ENCODE results near the gene ALDH3B1. TPM values are rescaled to one million over a fixed set of nuclear protein-coding genes. Genes with fewer than 3 reads are reported as not detected.

Gene ALDH3B1
- total RNA-seq, 1 donor from 2014 or later, result 2.1 TPM

DNA sequence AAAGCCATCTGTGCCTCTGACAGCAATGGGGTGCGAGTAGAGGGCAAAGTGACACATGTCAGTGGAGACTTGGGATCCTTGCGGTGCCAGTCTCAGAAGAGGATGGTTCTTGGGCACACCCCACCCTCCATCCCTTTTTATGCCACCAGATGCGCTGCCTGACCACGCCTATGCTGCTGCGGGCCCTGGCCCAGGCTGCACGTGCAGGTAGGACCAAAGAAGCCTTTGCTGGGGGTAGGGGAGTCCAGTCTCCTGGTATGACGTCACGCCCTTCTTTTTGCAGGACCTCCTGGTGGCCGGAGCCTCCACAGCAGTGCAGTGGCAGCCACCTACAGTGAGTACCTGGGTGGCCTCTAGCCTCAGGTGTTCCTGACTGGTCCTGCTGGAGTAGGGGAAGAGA lies 21.9 kb downstream of the ALDH3B1 start:
- DNase-seq, result no peak

DNA sequence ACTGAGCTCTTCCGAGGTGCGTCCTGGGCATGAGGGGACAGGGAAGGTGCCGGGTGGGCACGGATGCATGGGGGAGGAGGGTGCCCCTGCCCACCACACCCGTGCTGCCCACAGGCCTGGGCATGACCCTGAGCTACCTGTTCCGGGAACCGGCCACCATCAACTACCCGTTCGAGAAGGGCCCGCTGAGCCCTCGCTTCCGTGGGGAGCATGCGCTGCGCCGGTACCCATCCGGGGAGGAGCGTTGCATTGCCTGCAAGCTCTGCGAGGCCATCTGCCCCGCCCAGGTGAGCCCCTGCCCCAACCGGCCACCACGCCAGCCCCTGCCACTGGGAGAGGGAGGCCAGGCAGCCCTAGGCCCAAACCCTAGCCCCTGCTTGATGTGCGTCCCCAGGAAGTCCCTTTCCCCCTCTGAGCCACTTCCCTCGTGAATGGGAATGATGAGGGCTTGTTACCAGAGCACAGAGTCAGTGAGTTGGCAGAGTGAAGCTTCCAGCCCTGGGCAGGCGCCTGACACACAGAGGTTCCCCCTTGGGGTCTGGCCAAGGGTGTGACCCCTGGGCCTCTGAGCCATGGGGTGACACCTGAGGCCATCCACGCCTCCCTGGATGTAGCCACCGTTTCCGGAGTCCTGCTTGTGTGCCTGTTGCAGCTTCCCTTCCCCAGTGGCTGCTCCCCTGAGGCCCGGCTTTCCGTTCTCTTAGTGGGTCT lies 23.0 kb downstream of the ALDH3B1 start:
- DNase-seq, result no peak

DNA sequence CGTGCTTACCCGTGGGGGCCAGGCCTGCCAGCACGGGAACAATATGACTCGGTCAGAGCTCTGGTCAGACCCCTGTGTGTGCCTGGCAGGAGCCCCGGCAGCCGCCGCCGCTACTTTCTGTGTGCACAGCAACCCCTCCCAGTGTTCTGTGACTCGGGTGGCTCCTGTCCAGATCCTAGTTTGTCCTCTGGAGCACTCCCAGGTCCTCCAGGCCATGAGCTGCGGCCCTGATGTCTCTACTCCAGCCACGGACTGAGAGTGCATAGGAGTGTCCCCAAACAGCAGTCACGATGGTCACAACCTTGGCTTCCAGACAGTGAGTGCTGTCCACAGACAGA lies 23.6 kb downstream of the ALDH3B1 start:
- DNase-seq, result no peak

DNA sequence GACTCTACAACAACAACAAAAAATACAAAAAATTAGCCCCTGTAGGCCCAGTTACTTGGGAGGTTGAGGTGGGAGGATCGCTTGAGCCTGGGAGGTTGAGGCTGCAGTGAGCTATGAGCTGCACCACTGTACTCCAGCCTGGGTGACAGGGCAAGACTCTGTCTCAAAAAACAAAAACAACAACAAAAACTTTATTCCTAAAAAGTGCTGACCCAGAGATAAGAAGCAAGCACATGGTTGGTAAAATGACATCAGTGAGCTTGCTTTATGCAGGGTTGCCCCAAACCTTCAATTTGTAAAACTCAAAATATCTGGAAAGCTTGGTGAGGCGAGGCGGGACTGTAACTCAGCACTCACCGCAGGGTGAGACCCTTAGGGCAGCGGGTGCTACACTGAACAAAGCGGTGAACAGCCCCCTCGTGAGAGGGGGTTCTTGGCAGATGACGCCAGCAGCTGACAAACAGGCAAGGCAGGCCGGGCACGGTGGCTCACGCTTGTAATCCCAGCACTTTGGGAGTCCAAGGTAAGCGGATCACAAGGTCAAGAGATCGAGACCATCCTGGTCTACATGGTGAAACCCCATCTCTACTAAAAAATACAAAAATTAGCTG lies 25.2 kb downstream of the ALDH3B1 start:
- no peak for DNase-seq

DNA sequence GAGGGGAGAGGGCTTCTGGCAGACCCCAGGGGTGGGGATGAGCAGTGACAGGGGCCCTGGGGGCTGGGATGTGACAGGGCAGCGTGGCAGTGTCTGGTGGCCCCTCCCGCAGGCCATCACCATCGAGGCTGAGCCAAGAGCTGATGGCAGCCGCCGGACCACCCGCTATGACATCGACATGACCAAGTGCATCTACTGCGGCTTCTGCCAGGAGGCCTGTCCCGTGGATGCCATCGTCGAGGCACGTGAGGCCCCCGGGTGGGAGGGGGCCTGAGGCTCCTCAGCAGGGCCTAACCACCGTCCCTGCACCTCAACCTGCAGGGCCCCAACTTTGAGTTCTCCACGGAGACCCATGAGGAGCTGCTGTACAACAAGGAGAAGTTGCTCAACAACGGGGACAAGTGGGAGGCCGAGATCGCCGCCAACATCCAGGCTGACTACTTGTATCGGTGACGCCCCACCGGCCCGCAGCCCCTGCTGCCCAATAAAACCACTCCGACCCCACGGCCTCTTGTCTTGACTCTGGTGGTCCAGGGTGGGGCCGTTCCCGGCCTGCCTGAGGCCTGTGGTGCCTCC lies 26.1 kb downstream of the ALDH3B1 start:
- DNase-seq, result no peak

DNA sequence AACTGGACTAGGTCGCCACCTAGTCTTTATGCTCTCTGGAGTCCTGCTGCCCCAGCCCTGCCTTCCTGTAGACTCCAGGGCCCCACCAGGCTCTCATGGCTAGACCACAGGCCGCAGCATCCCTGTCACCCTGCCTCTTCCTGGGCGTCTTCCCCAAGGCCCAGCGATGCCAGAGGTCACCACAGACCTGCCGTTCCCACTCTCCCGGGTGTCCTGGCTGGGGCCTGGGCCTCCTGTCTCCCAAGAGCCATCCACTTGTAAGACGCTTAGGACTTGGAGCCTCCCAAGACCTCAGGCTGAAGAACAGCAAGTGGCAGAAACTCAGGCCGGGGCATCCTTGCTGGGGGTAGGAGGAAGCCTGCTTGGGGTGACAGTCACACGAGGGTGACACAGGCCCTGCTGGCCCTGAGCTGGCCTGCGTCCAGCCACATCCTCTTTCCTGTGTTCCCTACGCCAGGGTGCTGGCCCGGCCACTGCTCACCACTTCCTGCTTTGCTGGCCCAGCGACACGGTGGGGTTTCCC lies 26.7 kb downstream of the ALDH3B1 start:
- peak; percentile 16 for DNase-seq

DNA sequence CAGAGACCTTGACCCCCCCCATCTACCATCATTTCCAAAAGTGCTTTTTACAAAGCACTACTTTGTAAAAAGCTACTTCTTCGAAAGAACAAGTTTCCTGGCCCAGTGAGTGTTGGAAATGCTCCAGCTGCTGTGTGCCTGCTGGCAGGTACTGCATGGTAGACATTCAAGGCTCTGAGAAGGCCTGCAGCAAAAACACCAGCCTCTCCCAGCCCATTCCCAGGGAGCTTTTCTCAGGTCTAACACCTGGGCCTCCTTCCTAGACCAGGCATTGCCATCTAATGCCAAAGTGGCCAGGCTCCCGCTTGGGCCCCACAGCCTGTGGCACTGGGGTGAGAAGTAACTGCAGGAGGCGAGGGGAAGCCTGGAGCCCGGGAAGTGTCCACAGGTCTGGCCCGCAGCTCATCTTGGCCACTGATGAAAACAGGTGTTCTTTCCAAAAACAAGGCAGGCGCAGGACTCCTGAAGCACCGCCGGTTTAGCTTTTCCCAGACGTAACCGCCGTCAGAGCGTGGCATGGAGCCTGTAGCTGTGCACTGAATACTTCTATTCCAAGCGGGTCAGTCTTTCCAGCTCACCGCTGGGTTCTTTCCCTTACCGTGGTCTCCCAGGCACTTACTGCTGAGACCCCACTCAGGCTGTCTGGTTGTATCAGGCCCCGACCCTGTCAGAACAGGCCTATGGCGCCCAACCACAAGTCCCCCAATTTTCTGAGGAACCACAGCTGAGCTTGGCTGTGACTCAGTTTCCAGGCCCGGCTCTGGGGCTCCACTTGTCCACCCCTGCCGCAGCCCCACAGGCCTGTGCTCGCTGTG lies 27.5 kb downstream of the ALDH3B1 start:
- DNase-seq, result no peak

DNA sequence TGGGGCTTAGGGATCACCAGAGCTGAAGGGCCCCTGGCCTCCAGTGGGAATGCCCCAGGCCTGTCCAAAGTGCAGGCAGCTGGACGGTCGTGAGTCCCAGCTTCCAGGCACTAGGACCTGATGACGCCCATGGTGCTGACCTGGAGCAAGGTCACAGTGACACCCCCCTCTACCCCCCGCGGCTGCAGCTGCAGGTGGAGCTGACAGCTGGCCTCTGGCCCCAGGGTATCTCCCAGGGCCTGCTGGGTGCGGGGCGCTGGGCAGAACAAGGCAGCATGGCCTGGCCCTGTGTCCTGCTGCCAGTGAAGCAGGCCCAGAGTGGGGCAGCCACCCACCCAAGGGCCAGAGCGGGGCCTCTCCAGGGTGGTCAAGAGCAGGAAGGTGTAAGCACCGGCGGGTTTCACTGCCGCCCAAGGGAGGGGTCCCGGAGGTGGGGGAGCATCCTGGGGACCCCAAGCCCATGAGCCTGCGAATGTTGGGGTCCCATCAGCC lies 28.1 kb downstream of the ALDH3B1 start:
- DNase-seq, result no peak

DNA sequence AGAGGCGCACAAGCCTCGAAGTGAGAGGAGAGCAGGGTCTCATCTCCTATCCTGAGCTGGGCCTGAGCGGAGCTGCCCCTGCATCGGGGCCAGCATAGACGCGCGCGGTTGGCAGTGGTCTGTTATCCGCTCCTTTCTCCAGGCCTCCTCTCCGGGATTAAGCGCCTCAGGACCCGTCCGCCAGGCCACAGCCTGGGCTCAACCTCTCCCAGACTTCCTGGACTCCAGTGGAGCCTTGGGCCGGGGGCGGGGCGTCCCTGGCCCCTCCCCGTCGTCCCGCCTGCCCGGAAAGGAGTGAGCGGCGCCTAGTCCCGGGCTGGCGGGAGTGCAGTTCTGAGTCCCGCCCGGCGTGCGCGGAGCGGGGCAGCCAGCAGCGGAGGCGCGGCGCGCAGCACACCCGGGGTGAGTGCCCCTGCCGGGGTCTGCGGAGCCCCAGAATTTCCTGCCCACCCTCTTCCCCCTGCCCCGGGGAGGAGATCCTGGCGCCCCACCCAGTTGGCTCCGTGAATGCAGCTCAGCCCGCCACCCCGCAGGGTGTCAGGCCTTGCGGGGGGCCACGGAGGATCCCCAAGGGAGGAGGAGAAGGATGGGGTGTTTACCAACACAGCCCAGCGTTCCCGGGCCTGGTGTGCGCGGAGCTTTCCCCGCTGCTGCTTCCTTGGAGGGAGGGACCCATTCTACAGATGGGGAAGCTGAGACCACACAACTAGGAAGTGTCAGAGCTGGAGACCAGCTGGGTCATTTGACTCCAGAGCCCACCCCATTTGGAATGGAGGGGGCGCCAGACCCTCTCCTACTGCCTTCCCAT lies 28.8 kb downstream of the ALDH3B1 start, which contains the start of gene TCIRG1:
TCIRG1 (plus strand) TSS at position 308 of the 808 bp plus-strand sequence. CDS start 2,247 bp downstream, outside the sequence.
- peak; percentile 33 for DNase-seq

DNA sequence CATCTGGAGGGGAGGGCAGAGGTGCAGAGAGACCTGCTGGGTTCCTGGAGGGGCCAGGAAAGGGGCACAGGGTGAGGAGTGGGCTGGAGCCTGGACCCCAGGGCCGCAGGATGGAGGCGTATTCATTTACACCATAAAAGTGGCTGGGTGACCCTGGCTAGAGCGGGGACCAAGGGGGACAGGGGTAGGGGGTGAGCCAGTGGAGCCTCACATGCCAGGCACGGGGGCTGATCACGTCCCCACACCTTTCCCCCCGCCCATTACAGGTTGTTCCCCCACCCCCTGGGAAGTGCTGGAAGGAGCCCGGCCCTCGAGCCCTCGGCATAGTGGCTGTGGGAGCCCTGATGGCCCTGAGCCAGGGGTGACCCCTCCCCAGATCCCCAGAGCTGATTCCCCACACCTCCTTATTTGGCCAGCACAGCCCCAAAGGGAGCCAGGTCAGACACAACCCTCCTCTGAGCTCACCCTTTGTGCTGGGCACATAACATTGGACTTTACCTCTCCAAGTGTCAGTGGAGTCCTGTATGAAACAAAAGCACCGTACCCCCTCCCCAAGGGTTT lies 29.5 kb downstream of the ALDH3B1 start:
- DNase-seq, result no peak

DNA sequence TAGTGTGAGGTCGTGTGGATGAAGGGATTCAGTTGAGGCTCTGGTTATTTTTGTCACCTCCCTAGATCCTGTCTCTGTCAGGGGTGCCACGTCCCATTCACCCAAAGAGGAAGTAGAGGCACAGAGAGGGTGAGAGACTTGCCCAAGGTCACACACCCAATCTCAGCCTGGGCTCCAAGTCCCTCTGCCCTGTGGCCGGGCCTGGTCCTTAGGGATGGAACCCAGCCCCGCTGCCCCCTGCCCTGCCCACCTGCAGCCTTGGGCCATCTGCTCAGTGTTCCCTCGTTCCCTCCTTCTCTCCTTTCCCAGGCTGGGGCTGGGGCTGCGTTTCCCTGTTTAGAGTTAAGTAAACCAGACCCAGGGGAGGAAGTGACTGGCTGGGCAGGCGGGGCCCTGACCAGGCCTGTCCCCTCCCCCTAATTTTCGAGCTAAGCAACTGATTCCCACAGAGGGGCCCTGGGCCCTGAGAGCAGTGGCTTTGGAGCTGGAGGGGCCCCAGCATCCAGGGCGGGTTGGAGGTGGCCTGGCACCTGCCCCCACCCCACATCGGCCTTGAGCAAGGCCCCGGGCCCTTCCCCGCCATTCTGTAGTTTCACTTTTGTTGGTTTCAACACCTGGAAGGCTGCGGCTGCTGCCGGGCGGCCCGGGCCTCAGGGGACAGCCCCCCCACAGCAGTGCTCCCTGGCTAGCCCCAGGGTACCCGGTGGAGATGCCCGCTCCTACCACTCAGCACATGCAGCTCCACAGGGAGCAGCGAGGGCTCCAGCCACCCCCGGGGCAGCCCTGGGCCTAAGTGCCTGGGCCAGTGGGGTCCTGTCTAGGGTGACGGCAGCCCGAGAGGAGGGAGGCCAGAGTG lies 30.2 kb downstream of the ALDH3B1 start:
- DNase-seq, result peak; percentile 51

DNA sequence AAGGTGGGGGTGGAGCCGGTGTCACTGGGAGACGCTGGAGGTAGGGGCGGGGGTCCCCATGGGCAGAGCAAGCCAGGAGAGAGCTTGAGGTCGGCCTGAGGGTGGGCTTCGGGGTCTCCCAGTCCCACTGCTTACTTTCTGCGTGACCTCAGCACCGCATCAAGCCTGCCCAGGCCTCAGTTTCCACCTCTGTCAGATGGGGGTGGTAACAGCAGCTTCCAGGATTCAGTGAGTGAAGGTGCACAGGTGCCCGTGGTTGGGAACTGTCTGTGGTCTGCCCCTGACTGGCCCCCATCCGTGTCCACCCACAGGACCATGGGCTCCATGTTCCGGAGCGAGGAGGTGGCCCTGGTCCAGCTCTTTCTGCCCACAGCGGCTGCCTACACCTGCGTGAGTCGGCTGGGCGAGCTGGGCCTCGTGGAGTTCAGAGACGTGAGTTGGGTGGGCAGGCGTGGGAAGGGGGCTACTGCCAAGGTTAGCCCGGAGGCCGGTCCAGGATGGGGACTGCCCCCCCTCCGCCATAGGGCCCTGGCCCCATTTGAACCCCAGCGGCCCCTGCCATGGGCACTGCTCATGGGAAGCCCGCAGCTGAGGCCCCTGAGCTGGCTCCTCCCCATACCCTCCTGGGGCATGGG lies 30.9 kb downstream of the ALDH3B1 start:
- no peak for DNase-seq

DNA sequence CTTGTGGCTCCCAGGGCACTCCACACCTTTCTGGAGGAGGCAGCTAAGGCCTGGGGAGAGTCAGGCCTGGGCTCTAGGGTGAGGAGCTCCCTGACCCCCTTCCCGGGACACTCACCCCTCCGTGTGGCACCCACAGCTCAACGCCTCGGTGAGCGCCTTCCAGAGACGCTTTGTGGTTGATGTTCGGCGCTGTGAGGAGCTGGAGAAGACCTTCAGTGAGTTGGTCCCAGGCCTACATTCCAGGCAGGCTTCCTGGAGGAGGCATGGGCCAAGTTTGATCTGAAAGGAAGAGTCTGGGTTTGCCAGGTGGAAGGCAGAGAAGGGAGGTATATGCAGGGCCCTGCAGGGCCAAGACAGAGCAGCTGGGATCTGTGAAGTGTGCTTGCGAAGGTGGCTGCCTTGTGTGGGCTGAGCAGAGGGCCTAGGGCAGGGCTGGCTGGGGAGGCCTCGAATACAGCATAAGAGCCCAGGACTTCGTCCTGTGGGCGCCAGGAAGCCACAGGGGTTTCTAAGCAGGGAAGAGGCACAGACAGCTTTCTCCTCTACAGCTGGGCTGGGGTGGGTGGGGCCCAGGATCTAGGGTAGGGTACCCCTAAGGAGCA lies 31.6 kb downstream of the ALDH3B1 start:
- DNase-seq, result no peak

DNA sequence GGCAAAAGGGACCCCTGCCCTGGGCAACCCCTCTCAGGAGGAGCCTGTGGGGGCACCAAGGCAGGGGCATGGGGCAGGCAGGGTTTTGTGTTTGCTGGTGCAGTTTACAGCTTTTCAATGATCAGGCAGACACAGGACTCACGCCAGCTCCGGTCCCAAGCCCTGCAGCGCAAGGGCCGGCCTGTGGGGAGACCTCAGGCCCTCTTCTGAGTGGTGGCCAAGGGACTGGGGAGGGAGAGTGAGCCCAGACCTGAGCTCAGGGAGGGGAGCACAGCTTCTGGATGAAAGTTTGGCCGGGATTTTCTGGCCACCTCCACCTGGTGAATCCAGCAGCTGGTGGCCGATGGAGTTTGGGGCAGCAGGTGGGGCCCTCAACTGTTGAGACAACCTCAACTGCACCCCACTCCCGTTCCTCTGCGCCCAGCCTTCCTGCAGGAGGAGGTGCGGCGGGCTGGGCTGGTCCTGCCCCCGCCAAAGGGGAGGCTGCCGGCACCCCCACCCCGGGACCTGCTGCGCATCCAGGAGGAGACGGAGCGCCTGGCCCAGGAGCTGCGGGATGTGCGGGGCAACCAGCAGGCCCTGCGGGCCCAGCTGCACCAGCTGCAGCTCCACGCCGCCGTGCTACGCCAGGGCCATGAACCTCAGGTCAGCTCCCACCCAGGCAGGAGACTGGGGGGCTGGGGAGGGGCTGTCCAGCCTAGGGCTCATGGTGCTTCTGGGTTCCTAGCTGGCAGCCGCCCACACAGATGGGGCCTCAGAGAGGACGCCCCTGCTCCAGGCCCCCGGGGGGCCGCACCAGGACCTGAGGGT lies 32.3 kb downstream of the ALDH3B1 start:
- no peak for DNase-seq

DNA sequence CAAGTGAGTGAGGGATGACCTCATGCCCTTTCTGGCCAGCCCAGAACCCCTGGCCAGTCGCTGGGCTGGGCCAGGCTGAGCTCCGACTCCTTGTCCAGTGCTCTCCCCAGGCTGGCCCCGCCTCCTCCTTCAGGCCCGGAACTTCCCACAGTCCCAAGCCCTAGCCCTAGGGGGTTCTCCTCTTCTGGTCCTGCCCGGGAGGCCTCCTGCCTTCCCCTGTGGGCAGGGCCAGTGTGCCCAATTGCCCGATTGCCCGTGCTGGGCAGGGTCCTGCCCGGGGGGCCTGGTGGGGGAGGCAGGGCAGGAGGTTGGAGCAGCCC lies 32.9 kb downstream of the ALDH3B1 start:
- no peak for DNase-seq

DNA sequence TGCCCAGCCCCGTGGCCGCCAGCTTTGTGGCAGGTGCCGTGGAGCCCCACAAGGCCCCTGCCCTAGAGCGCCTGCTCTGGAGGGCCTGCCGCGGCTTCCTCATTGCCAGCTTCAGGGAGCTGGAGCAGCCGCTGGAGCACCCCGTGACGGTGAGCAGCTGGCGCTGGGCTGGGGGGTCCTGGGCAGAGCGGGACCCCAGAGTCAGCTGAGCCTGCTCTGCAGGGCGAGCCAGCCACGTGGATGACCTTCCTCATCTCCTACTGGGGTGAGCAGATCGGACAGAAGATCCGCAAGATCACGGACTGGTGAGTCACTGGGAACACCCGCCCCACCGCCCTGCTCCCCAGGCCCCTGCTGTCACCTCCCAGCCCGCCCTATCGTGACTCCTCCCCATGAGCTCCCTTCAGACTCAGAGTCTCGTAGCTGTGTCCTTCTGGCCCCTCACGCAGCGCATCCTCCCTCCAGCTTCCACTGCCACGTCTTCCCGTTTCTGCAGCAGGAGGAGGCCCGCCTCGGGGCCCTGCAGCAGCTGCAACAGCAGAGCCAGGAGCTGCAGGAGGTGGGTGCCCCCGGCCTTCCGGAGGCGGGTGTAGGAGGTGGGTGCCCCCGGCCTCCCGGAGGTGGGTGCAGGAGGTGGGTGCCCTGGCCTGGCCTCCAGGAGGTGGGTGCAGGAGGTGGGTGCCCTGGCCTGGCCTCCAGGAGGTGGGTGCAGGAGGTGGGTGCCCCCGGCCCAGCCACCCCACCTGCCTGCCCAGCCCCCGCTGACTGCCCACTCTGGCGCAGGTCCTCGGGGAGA lies 33.4 kb downstream of the ALDH3B1 start:
- no peak for DNase-seq

DNA sequence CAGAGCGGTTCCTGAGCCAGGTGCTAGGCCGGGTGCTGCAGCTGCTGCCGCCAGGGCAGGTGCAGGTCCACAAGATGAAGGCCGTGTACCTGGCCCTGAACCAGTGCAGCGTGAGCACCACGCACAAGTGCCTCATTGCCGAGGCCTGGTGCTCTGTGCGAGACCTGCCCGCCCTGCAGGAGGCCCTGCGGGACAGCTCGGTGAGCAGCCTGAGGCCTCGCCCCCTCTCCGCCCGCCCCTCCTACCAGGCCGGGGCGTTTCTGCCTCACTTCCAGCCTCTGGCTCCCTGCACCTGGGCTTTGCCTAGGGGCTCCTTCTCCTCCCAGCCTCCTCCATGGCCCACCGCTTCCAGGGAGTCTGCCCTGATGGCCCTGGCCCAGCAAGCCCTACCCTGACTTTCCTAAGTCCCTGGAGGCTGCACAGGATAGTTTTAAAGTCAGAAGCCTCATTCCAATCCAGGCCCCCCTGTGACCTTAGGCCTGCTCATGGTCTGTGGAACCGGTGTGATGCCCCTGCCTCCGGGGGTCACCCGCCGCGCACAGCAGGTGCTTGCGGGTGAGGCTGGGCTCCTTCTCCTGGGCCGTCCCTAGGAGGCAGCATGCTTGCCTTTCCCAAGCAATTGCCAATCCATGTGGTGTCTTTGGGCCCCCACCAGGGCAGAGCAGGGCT lies 34.2 kb downstream of the ALDH3B1 start:
- no peak for DNase-seq

Data from skin of body (tissue), 2 donors.